ENCODE measurements around the gene COL13A1.

Gene COL13A1

DNA sequence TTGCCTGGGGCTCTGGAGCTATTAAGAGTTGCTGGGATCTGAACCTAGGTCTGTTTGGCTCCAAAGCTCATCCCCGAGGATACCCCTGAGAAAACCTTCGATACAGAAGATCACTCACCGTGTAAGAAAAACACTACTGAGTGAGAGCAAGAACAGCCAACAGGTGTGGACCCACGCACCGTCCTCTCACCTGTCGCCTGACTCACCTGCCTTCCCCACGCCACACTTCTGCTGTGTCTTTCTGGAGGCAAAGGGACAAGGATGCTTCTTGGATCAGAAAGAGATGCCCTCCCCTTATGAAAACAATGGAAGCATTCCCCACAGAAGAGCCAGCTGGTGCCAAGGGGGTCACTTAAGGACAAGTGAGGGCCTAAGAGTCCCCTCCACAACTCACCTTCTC lies 46.7 kb downstream of the COL13A1 start:
- DNase-seq: peak; percentile 32

DNA sequence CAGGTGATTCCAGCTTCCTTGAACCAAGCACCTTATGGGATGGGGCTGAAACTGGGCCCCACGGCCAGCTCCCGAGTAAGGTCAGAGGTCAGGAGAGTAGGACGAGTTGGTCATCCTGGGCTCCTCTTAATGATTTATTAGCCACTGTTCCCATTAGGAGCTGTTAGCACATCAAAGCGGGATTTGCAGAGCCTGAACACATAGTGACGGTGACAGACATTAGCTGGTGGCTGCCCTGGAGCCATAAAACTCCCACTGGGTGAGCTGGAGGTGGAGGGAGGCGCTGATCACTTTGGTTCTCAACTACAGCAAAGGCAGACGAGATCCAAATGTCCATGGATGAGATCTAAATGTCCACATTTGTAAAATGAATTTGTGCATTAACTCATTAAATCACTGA lies 48.1 kb downstream of the COL13A1 start:
- no peak for DNase-seq

DNA sequence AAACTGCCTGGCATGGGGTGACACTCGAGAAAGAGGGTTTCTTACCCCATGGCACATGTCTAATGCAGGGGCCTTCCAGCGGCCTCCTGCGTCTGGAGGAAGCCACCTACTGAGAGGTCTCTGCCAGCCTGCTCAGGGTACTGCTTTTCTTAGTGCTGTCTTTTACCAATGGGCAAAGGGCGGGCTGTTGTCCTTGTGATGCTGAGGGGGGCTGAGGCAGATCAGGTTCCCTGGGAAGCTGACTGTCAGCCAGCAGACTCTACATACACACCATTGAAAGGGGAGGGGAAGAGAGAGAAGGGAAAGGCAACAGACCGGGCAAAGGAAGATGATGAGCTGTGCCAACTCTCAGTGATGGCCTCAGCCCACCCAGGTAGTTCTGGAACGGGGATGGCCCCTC lies 48.7 kb downstream of the COL13A1 start:
- DNase-seq: no peak

DNA sequence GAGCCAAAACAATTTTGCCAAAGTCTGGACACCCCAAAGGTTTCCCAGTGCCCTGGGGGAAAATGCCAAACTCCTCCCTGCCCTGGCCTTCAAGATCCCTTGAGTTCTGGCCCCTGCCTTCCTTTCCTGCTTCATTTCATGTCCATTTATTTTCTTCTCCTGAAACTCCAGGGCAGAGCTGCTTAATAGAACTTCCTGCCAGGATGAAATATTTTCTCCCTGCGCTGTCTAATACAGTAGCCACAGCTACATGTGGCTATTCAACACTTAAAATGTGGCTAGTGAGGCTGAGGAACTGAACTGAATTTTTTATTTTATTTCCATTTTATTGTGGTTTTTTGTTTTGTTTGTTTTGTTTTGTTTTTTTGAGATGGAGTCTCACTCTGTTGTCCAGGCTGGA lies 49.6 kb downstream of the COL13A1 start:
- no peak for DNase-seq

DNA sequence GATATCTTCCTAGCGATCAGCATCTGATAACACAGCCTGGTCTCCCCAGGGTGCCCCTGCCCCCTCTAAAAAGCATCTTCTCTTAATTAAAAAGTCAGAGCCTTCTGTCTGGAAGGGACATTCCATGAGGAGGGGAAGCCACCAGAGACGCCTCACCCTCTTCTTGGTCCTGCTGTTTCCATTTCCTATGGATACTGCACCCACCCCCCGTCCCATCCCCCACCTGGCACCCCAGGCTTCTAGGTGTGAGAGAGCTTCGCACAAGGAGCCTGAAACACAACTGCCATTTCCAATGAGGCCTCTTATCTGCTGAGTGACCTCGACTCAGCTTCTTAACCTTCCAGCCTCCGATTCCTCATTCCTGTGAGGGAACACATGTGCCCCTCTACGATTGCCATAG lies 51.4 kb downstream of the COL13A1 start:
- no peak for DNase-seq

DNA sequence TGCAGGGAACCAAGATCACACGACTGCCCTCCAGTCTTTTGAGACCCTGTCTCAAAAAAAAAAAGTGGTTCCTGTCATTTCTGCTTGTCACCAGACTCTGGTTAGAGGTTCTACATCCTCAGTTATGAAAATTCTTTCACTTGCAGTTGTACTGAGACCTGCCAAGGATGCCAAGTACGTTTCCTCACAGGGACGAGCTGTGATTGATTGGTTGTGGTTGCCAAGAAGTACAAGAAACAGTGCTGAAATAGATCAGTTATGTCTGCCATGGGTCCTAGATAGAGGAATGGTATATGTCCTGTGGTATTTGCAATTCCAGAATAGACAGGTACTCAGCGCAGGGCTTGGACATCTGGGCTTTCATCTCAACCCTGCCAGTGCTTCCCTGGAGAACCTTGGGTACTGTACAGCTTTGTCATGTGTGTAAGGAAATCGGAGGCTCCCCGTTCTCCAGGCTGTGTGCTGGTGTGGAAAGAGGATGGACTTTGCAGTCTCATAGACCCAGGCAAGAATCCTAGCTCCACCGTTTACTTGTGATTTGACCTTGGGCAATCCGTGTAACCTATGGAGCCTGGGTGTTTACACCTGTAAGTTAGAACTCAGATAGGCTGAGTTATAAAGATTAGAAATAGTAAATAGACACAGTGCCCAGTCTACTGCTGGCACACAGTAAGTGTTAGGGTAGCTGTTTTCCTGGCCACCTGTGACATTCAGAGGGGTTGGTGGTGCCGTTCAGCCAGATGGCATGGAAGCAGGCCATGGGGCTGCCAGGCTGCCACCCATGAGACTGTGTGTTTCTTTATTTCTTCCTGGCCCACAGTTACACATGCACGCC lies 53.0 kb downstream of the COL13A1 start:
- DNase-seq: no peak

DNA sequence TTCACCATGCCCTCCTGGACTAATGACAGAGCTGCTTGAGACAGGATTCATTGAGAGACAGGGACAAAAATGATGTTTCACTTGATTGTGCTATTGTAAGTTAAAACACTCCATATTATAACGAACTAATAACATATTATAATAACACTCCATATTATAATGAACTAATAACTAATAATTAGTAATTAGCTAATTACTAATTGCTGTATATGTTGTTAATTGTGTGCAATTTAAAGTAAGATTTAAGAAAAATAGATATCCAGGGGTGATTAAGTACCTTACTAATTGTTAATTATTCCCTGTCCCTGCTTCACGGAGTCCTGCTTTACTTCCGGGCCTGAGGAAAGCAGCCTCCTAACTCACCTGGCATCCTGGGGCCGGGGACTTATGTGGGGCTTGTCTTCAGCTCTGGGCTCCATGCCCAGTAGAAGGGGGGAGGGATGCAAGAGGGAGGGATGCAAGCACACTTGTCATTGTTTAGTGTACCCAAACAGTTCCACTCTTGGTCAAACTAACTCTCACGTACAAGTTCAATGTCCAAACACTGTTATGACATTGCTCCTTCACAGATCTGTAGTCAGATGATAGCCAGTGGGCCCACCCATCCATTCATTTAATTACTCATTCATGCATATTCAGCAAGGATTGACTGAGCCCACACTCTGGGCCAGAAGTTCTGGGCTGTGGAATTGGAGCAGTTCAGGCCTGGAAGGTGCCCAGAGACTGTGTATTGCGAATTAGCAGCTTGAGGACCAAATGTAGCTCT lies 53.8 kb downstream of the COL13A1 start:
- no peak for DNase-seq

DNA sequence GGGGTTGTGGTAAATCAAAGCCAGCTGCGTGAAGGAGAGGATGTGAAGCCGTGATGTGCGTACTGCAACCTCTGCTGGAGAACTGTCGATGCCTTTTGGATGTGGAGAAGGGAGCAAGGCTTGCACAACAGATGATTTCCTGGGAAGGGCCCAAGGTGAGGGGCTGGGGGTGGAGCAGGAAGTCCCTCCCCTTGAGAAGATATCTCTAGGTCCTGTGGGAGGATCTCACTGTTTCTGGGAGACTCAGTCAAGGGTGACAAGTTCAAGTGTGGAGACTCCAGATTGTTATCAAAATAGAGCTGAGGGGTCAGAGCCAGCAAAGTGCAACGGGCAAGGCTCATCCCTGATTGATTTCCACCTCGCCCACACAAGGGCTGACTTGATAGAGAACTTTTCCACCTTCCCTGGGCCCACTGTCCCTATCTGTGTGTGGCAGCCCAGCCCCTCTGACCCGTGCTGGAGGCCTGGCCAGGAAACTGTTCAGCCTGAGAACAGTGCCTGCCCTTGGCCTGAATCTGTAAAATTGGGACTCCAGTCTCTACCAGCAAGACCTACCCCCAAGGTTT lies 55.0 kb downstream of the COL13A1 start:
- DNase-seq: no peak

DNA sequence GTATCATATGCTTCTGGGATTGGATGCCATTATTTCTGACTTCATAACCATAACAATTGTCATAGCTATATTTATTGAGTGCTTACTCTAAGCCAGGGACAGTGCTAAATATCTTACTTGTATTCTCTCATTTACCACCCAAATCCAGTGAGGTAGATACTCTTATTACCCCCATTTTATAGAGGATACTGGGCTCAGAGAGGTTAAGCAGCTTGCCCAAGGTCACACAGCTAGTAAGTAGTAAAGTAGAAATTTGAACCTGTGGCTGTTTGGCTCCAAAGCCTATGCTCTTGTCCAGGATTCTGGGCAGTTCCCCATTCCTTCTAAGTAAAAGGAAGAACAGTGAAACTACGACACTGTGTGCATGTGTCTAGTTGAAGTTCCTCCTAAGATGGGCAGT lies 56.5 kb downstream of the COL13A1 start:
- no peak for DNase-seq

DNA sequence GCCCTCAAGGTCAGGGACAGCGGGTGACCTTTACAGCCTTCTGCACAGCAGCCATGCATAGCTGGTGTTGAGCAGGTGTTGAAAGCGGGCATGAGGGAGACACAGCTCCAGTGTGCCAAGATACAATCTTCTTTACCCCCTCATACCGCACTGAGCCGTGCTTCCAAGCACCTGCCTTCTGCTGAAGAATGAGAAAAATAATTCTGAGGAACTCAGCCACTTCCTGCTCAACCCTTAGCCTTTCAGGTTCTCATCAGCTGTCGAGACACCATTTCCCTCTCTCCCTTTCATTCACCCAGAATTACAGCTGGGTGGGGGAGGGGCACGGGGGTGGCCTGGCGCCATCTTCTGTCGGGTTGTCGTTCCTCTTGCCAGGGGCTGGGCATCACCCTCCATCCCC lies 58.6 kb downstream of the COL13A1 start:
- DNase-seq: no peak

DNA sequence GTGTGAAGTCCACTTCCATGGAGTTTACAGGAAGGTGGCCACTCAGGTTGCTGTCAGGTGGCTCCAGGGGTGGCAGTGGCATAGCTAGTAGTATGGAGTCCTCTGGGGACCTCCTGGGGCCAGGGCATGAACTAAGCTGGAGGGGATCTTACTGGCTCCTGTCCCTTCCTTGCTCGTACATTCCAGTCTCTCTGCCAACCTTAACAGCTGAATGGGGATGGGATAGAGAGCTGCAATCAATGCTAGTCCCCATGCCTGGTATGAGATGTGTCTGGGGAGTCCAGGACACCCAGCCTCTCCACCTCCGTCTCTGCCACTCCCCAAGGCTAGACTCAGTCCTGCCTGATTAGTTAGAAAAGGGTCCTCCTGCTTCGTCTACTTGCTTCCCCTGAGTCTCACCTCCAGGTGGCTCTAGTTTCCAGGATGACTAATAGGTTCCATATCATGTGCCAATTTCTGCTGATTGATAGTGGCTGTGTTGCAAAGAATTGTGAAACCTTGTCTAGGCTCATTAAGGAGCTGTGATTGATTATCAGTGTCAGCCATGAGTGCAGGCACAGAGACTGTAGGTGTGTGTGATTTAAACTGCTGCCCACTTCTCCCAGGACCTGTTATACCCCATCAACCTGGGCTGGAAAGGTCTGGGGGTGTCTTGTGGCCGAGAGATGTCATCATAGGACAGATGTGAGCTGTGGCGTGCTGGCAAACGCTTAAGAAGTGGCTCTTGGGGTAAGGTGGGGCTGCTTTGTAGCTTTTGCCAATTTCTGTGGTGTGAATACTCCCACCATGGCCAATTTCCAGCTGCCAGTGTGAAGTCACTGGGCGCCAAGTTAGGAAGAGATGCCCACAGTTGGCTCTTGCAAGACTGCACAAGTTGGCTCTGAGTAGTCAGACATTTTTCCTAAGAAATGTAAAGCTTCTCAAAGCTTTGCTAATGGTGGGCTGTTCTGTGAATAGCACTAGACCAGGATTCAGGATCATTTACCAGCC lies 59.8 kb downstream of the COL13A1 start:
- peak; percentile 11 for DNase-seq

DNA sequence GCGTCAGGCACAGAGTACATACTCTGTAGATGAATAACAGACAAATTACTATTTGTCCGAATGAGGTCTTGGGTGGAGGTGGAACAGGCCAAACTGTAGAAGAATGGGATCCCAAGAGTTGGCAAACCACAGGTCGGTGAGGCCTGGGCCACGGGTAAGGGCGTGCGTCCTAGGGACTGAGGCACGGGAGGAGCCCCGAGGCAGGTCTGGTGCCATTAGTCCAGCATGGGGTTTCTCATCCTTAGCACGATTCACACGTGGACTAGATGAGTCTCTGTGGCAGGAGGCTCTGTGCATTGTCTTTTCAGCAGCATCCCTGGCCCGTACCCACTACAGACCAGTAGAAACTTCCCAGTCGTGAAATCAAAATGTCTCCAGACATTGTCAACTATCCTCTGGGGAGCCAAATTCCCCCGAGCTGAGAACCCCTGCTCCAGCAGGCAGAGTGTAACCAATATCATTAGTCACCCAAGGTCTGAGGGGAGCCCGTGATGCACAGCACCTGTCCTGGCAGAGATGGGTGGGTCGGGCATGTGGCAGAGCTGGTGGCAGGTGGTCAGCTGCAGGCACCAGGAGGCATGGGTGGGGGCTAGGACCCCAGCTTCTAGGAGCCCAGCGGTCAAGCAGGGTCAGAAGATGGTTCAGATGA lies 61.3 kb downstream of the COL13A1 start:
- no peak for DNase-seq

DNA sequence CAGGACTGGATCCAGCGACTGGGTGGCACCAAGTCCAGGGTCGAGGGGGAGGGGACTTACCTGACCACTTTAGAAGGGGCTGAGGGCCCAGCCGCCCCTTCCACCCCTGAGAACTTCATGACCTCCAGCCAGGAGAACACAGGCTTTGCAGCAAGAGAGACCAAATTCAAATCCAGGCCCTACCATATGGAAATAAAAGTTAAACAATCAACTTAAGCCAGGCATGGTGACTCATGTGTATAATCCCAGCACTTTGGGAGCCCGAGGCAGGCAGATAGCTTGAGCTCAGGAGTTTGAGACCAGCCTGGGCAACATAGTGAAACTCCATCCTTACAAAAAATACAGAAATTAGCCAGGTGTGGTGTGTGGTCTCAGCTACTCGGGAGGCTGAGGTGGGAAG lies 61.9 kb downstream of the COL13A1 start:
- DNase-seq: no peak

DNA sequence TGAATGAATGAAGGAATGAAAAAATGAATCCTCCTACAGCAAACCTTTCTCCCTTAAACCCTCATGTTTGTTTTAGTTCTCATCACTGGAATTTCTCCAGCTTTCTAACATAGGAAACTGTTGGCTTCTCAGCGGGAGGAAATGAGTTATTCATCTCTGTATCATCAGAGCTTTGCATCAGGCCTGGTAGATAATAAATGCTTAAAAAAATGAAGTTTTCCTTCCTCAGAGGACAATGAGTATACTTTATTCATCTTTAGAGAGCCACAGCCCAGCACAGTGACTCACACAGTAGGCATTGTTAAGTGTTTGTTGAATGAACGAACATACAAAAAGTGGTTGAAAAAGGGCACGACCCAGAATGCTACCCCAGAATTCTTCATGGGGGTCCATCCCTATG lies 62.6 kb downstream of the COL13A1 start:
- no peak for DNase-seq

DNA sequence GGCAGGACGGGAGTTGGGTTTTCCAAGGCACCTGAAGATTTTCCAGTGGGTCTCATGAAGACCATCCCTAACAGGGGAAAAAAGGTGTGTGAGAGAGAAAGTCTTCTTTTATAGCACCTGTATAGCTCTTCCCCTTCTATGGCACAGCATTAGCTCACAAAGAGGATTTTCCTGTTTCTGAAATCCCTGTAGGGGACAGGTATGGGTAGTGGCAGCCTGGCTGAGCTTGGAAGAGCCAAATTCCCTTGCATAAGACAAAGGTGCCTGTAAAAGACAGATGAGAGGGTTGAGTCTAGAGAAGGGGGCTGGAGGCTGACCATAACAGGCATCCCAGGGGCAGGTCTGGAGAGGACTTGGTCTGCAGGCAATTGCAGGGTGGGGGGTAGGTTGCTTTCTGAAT lies 63.7 kb downstream of the COL13A1 start:
- DNase-seq: no peak

DNA sequence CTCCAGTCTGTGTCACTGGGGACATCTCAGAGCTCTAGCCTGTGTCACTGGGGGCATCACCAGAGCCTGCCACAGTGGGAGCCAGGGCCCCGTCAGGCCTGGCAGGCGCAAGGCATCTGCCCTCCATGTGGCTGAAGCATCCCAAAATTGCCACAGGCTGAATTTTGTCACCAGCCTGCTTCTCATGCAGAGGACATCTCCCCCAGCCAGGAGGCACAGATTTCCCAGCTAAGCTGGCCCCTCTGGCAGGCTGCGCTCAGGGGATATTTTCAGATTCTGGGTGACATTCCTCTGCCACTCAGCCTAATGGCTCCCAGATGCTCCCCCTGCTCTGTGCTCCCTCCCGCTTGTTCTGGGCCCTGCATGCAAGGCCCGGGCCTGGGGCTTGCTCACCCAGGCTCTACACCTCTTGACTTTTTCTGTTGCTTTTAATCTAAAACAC lies 64.6 kb downstream of the COL13A1 start:
- DNase-seq: no peak

DNA sequence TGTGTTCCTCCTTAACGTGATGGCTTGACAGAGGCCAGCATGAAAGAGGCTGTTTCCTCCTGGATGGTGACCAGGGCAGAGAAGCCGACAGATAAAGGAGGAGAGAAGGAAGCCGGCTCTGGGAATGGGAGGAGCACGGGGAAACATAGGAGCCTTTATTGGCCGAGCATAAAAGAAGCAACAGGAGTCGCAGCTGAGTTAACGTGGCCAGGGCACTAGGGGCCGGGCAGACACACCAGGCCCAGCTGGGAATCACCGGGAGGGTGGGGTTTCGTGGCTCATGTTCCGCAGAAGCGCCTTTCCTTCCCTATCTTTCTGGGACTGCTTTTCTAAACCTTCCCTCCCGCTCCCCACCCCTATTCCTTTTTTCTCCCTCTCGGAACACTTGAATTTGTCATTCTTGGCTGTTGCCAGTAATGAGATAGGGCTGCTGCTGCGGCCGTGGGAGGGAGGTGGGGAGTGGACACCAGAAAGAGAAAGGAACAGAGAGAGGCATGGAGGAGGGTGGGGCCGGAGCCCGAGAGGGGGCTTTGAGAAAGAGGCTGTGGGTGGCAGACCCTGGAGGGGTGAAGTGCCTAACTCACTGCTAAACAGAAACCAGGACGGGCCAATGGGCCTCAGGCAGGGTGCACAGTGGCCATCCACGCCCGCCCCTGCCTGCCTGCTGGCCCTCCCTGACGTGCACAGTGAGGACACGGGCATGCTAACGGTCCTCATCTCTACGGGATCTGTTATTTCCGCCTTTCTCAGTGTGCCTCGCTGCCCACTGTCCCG lies 65.2 kb downstream of the COL13A1 start:
- DNase-seq: peak; percentile 64

DNA sequence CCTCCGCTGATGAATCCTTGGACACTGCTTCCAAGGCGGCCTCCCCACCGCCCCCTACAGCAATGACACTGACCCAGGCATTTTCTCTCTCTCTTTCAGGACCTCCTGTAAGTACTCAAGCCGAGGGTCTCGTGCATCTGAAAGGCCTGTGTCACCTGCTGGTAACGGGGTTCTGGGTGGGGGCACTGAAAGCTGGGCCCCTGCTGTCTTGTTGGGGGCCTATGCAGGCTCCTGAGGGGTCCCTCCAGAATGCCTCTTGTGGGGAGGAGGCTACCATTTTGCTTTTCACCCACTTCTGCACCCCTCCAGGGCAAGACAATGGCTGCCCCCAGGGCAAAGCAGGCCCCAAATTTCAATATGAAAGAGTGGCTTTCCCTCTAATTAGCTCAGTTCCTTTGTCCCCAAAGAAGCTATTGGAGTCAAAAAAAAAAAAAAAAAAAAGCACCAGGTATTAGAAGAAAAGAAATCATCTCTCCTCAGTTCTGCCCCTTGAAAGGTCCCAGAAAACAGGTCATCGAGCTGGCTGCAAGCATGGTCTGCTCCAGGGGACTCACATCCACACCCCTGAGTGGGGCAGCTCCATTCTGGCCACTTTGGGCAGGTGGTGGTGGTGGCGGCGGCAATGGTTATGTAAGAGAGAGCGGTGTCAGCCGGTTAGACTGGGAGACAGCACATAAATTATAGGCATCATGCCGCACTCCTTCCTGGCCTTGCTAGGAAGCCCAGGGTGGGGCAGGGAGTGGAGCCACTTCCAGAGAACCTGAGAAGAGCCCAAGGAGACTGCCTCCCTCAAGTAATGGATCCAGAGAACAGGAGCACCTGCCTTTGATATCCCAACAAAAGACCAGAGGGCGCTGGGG lies 66.2 kb downstream of the COL13A1 start:
- no peak for DNase-seq

DNA sequence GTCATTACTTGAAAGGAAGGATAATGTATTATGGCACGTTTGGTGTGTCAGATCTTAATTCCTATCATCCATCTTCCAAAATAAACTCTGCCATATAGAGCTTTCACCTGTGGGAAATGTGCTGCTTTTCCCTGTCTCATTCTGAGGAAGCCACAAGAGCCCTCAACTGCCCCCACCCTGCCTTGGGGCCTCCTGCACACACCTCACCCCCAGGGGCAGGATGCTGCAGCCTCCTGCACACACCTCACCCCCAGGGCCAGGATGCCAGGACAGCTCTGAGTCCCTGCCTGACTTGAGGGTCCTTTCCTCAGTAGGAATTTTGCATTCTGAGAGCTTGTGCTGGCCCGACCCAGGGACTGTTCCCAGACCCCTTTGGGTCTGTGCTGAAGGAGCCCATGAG lies 67.1 kb downstream of the COL13A1 start:
- DNase-seq: no peak

DNA sequence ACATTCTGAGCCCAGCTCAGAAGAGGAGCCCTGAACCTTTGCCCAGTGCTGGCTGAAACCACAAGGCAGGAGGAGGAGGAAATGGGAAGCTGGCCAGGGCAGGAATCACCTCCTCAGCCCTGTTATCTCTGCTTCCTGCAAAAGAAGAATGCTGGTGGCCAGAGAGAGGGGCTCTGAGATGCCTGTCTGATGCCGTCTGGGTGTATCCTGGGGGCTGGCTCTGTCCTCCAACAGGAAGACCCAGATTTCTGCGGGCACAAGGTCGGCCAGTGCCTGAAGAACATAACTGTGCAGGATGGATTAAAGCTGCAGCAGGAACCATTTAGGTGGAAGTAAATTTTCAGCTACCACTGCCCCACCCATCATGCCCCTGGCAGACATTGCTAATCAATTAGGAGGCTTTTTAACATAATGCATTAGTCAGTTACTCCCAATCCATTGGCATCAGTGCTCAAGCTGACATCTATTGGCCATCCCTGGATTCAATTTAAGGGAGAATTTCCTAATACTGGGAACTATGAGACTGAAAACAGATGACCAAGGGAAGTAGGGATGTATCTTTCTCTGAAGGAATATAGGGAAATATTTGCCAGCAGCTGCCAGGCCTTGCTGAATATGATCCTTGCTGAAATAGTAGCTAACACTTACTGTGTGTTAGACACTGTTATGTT lies 67.7 kb downstream of the COL13A1 start:
- DNase-seq: no peak
